ENCODE results near the gene TIA1.

TIA1 gene

GRCh38 chr2:70214953-70215549, 33.4 kb downstream of the TIA1 start:
- no peaks in the 10 kb centered on the region for H3K4me1 ChIP-seq (ENCODE audit: control insufficient read depth, insufficient read depth, low read length)
- H3K27ac ChIP-seq (ENCODE audit: low read length), result no peak overlapping the region
- H3K9me3 ChIP-seq (ENCODE audit: control insufficient read depth in 2 of 2, low read length in 2 of 2), result no peaks in the 10 kb centered on the region
- H3K27me3 ChIP-seq (ENCODE audit: control insufficient read depth in 1 of 2, insufficient read depth in 2 of 2, low read length in 2 of 2), result no peaks in the 10 kb centered on the region
- H3K9ac ChIP-seq (ENCODE audit: low read length in 2 of 2), result no peak overlapping the region
- H3K4me3 ChIP-seq (ENCODE audit: low read length in 2 of 2), result no peak overlapping the region
- H3K36me3 ChIP-seq (ENCODE audit: control insufficient read depth in 2 of 2, insufficient read depth in 2 of 2, low read length in 2 of 2), result peaks cover 17 to 31% of the 10 kb centered on the region in 2 donors

- no peak overlapping the region for H3K27ac ChIP-seq (ENCODE audit: low read length)
- H3K4me1 ChIP-seq (ENCODE audit: control insufficient read depth, insufficient read depth, low read length), result no peaks in the 10 kb centered on the region
- peaks cover 13 to 27% of the 10 kb centered on the region in 2 donors for H3K36me3 ChIP-seq (ENCODE audit: control insufficient read depth in 2 of 2, insufficient read depth in 2 of 2, low read length in 2 of 2)
- no peaks in the 10 kb centered on the region for H3K27me3 ChIP-seq (ENCODE audit: control insufficient read depth in 1 of 2, insufficient read depth in 2 of 2, low read length in 2 of 2)
- no peak overlapping the region for H3K9ac ChIP-seq (ENCODE audit: low read length in 2 of 2)
- no peaks in the 10 kb centered on the region for H3K9me3 ChIP-seq (ENCODE audit: control insufficient read depth in 2 of 2, low read length in 2 of 2)
- no peak overlapping the region for H3K4me3 ChIP-seq (ENCODE audit: low read length in 2 of 2)
These were observed 34.1 kb downstream of the TIA1 start for GRCh38 chr2:70214365-70214764.

GRCh38 chr2:70212298-70212932, 36.0 kb downstream of the TIA1 start:
- Histone ChIP-seq H3K36me3 (ENCODE audit: control insufficient read depth in 2 of 2, insufficient read depth in 2 of 2, low read length in 2 of 2) (peaks cover 8 to 15% of the 10 kb centered on the region in 2 donors), H3K9me3 (ENCODE audit: control insufficient read depth in 2 of 2, low read length in 2 of 2) (no peaks in the 10 kb centered on the region), H3K27ac (ENCODE audit: low read length) (no peak overlapping the region), H3K27me3 (ENCODE audit: control insufficient read depth in 1 of 2, insufficient read depth in 2 of 2, low read length in 2 of 2) (no peaks in the 10 kb centered on the region), H3K4me3 (ENCODE audit: low read length in 2 of 2) (no peak overlapping the region), H3K4me1 (ENCODE audit: control insufficient read depth, insufficient read depth, low read length) (no peaks in the 10 kb centered on the region), H3K9ac (ENCODE audit: low read length in 2 of 2) (no peak overlapping the region)

- no peak overlapping the region for H3K9ac ChIP-seq (ENCODE audit: low read length in 2 of 2)
- no peaks in the 10 kb centered on the region for H3K4me1 ChIP-seq (ENCODE audit: control insufficient read depth, insufficient read depth, low read length)
- no peaks in the 10 kb centered on the region for H3K9me3 ChIP-seq (ENCODE audit: control insufficient read depth in 2 of 2, low read length in 2 of 2)
- H3K36me3 ChIP-seq (ENCODE audit: control insufficient read depth in 2 of 2, insufficient read depth in 2 of 2, low read length in 2 of 2), result peaks cover 8 to 12% of the 10 kb centered on the region in 2 donors
- no peak overlapping the region for H3K4me3 ChIP-seq (ENCODE audit: low read length in 2 of 2)
- no peaks in the 10 kb centered on the region for H3K27me3 ChIP-seq (ENCODE audit: control insufficient read depth in 1 of 2, insufficient read depth in 2 of 2, low read length in 2 of 2)
- H3K27ac ChIP-seq (ENCODE audit: low read length), result no peak overlapping the region
These were observed 36.8 kb downstream of the TIA1 start for GRCh38 chr2:70211595-70211994.

- H3K27ac ChIP-seq (ENCODE audit: low read length), result no peak overlapping the region
- no peak overlapping the region for H3K9ac ChIP-seq (ENCODE audit: low read length in 2 of 2)
- H3K36me3 ChIP-seq (ENCODE audit: control insufficient read depth in 2 of 2, insufficient read depth in 2 of 2, low read length in 2 of 2), result no peaks in the 10 kb centered on the region
These were observed 44.0 kb downstream of the TIA1 start for GRCh38 chr2:70204452-70204851.

GRCh38 chr2:70203086-70203485, 45.3 kb downstream of the TIA1 start:
- Histone ChIP-seq H3K9me3 (ENCODE audit: control insufficient read depth in 2 of 2, low read length in 2 of 2) (no peaks in the 10 kb centered on the region), H3K27ac (ENCODE audit: low read length) (no peak overlapping the region), H3K9ac (ENCODE audit: low read length in 2 of 2) (no peak overlapping the region), H3K27me3 (ENCODE audit: control insufficient read depth in 1 of 2, insufficient read depth in 2 of 2, low read length in 2 of 2) (no peaks in the 10 kb centered on the region), H3K4me3 (ENCODE audit: low read length in 2 of 2) (no peak overlapping the region), H3K4me1 (ENCODE audit: control insufficient read depth, insufficient read depth, low read length) (no peaks in the 10 kb centered on the region), H3K36me3 (ENCODE audit: control insufficient read depth in 2 of 2, insufficient read depth in 2 of 2, low read length in 2 of 2) (no peaks in the 10 kb centered on the region)

More at GRCh38 chr2:70204452-70204851, 44.0 kb downstream of the TIA1 start:
- no peak overlapping the region for H3K4me3 ChIP-seq (ENCODE audit: low read length in 2 of 2)
- H3K4me1 ChIP-seq (ENCODE audit: control insufficient read depth, insufficient read depth, low read length), result no peaks in the 10 kb centered on the region
- no peaks in the 10 kb centered on the region for H3K9me3 ChIP-seq (ENCODE audit: control insufficient read depth in 2 of 2, low read length in 2 of 2)
- H3K27me3 ChIP-seq (ENCODE audit: control insufficient read depth in 1 of 2, insufficient read depth in 2 of 2, low read length in 2 of 2), result no peaks in the 10 kb centered on the region

GRCh38 chr2:70202236-70202806, 46.1 kb downstream of the TIA1 start:
- no peaks in the 10 kb centered on the region for H3K27me3 ChIP-seq (ENCODE audit: control insufficient read depth in 1 of 2, insufficient read depth in 2 of 2, low read length in 2 of 2)
- H3K4me3 ChIP-seq (ENCODE audit: low read length in 2 of 2), result no peak overlapping the region
- no peaks in the 10 kb centered on the region for H3K9me3 ChIP-seq (ENCODE audit: control insufficient read depth in 2 of 2, low read length in 2 of 2)
- no peaks in the 10 kb centered on the region for H3K36me3 ChIP-seq (ENCODE audit: control insufficient read depth in 2 of 2, insufficient read depth in 2 of 2, low read length in 2 of 2)
- no peak overlapping the region for H3K9ac ChIP-seq (ENCODE audit: low read length in 2 of 2)
- no peaks in the 10 kb centered on the region for H3K4me1 ChIP-seq (ENCODE audit: control insufficient read depth, insufficient read depth, low read length)
- no peak overlapping the region for H3K27ac ChIP-seq (ENCODE audit: low read length)

- Histone ChIP-seq H3K9me3 (ENCODE audit: control insufficient read depth in 2 of 2, low read length in 2 of 2) (no peaks in the 10 kb centered on the region), H3K4me3 (ENCODE audit: low read length in 2 of 2) (no peak overlapping the region), H3K27ac (ENCODE audit: low read length) (no peak overlapping the region), H3K27me3 (ENCODE audit: control insufficient read depth in 1 of 2, insufficient read depth in 2 of 2, low read length in 2 of 2) (no peaks in the 10 kb centered on the region), H3K36me3 (ENCODE audit: control insufficient read depth in 2 of 2, insufficient read depth in 2 of 2, low read length in 2 of 2) (no peaks in the 10 kb centered on the region), H3K4me1 (ENCODE audit: control insufficient read depth, insufficient read depth, low read length) (no peaks in the 10 kb centered on the region), H3K9ac (ENCODE audit: low read length in 2 of 2) (no peak overlapping the region)
These were observed 46.6 kb downstream of the TIA1 start for GRCh38 chr2:70201831-70202230.

GRCh38 chr2:70201225-70201768, 47.1 kb downstream of the TIA1 start:
- Histone ChIP-seq H3K27me3 (ENCODE audit: control insufficient read depth in 1 of 2, insufficient read depth in 2 of 2, low read length in 2 of 2) (no peaks in the 10 kb centered on the region), H3K4me1 (ENCODE audit: control insufficient read depth, insufficient read depth, low read length) (no peaks in the 10 kb centered on the region), H3K9me3 (ENCODE audit: control insufficient read depth in 2 of 2, low read length in 2 of 2) (no peaks in the 10 kb centered on the region), H3K27ac (ENCODE audit: low read length) (no peak overlapping the region), H3K4me3 (ENCODE audit: low read length in 2 of 2) (no peak overlapping the region), H3K9ac (ENCODE audit: low read length in 2 of 2) (no peak overlapping the region), H3K36me3 (ENCODE audit: control insufficient read depth in 2 of 2, insufficient read depth in 2 of 2, low read length in 2 of 2) (no peaks in the 10 kb centered on the region)

- Histone ChIP-seq H3K27ac (ENCODE audit: low read length) (no peak overlapping the region), H3K9ac (ENCODE audit: low read length in 2 of 2) (no peak overlapping the region), H3K27me3 (ENCODE audit: control insufficient read depth in 1 of 2, insufficient read depth in 2 of 2, low read length in 2 of 2) (no peaks in the 10 kb centered on the region), H3K36me3 (ENCODE audit: control insufficient read depth in 2 of 2, insufficient read depth in 2 of 2, low read length in 2 of 2) (no peaks in the 10 kb centered on the region), H3K4me3 (ENCODE audit: low read length in 2 of 2) (no peak overlapping the region), H3K9me3 (ENCODE audit: control insufficient read depth in 2 of 2, low read length in 2 of 2) (no peaks in the 10 kb centered on the region), H3K4me1 (ENCODE audit: control insufficient read depth, insufficient read depth, low read length) (no peaks in the 10 kb centered on the region)
These were observed 49.0 kb downstream of the TIA1 start for GRCh38 chr2:70199320-70199864.
